Gastrocnemius medialis (tissue), 4 donors: ENCODE results near the gene SPIB. TPM values are rescaled to one million over a fixed set of nuclear protein-coding genes. Genes with fewer than 3 reads are reported as not detected.

ENCODE experiments used
- ATAC-seq, 2 donors: fragments of 150-250 bp; one replicate each; pipeline ENCODE4 v1.9.1; 2016
- DNase-seq, 2 donors: peaks; one replicate each; pipeline ENCODE4 v3.0.0-alpha.2; 2019
- H3K27ac ChIP-seq, 4 donors: fragments of 200-600 bp; sonication (generic); 1 replicate in 1 of 4; 2 replicates in 3 of 4; pipeline ENCODE4 v1.5.1; 2016 to 2018; ENCODE audit warnings: mild to moderate bottlenecking in 2 of 4, moderate library complexity in 1 of 4
- H3K27me3 ChIP-seq, 3 donors: fragments of 200-600 bp; sonication (generic) in 2 of 3; 1 replicate in 1 of 3; 2 replicates in 2 of 3; pipeline versions ENCODE4 v1.5.1 to v1.6.0; 2016 to 2019; ENCODE audit warnings: mild to moderate bottlenecking in 1 of 3, moderate library complexity in 1 of 3
- H3K36me3 ChIP-seq, 2 donors: fragments of 200-600 bp; sonication (generic) in 1 of 2; one replicate each; pipeline ENCODE4 v1.5.1; 2017 to 2018
- H3K4me1 ChIP-seq, 2 donors: fragments of 200-600 bp; sonication (generic) in 1 of 2; one replicate each; pipeline ENCODE4 v1.5.1; 2016 to 2017; ENCODE audit warnings: mild to moderate bottlenecking in 2 of 2
- H3K4me3 ChIP-seq, 4 donors: fragments of 200-600 bp; sonication (generic) in 3 of 4; 1 replicate in 1 of 4; 2 replicates in 3 of 4; pipeline ENCODE4 v1.5.1; 2016 to 2019; ENCODE audit warnings: mild to moderate bottlenecking in 2 of 4
- H3K9me3 ChIP-seq, 3 donors: fragments of 200-600 bp; sonication (generic) in 2 of 3; 1 replicate in 1 of 3; 2 replicates in 2 of 3; pipeline ENCODE4 v1.5.1; 2016 to 2019
- CTCF ChIP-seq, 5 experiments: fragments of 450-650 bp in 3 of 5; fragments of 200-600 bp in 2 of 5; sonication (generic) in 2 of 5; IDR thresholded peaks in 4 of 5; conservative IDR thresholded peaks in 1 of 5; 1 replicate in 4 of 5; 2 replicates in 1 of 5; pipeline ENCODE4 v1.5.1; 2016 to 2019; ENCODE audit warnings: antibody characterized with exemption in 5 of 5, mild to moderate bottlenecking in 3 of 5, moderate library complexity in 3 of 5
- POLR2A ChIP-seq, 2 donors: fragments of 450-650 bp; IDR thresholded peaks; one replicate each; pipeline ENCODE4 v1.6.1; 2017; ENCODE audit warnings: antibody characterized with exemption in 2 of 2, mild to moderate bottlenecking in 2 of 2, moderate library complexity in 2 of 2
- in situ Hi-C, 4 donors: fragments of 200-750 bp; cut with MboI; loops; one replicate each; pipeline versions ENCODE4 v1.15.0 to v1.8.0; 2017; ENCODE audit warnings: low sequenced_read_pairs in 4 of 4
- intact Hi-C: fragments of 100-400 bp; cut with DNase I; formaldehyde crosslinking; loops from one replicate; pipeline ENCODE4 v1.15.1; 2023; ENCODE audit warnings: low total_unique reads
- total RNA-seq, 4 donors: library from RNA; depleted of rRNA; stranded (reverse); fragments of >200 nt; gene quantifications; one replicate each; pipeline versions ENCODE4 v1.1.0 to v1.2.3, GENCODE V29; 2016

The SPIB gene
- total RNA-seq, 4 donors from 2014 or later = 0.15 TPM; not detected in 3

- in situ Hi-C loops = loop anchor here in 1 of 4 donors (25.0 kb wide), 1 partner anchor 89 kb away; the partner anchor contains the start of gene NAPSA
- Histone ChIP-seq H3K27me3 (no peaks in the 10 kb centered on the region), H3K9me3 (no peaks in the 10 kb centered on the region), H3K27ac (peak overlapping the region in 1 of 4 donors; percentile 34), H3K4me1 (no peaks in the 10 kb centered on the region), H3K4me3 (no peak overlapping the region), H3K36me3 (no peaks in the 10 kb centered on the region)
- TF ChIP-seq CTCF (IDR thresholded peaks at IDR 0.05 in 4 of 5, conservative IDR thresholded peaks at IDR 0.05 in 1 of 5) = no peak
- no peak for TF ChIP-seq POLR2A (IDR thresholded peaks at IDR 0.05)
- intact Hi-C loops = no loop called here
- ATAC-seq = no peak
- no peak for DNase-seq
Measured at GRCh38 chr19:50451223-50451534, 32.4 kb downstream of the SPIB start.

- H3K9me3 ChIP-seq = no peaks in the 10 kb centered on the region
- H3K4me3 ChIP-seq = no peak overlapping the region
- H3K36me3 ChIP-seq = no peaks in the 10 kb centered on the region
- no peak for ATAC-seq
- TF ChIP-seq CTCF (IDR thresholded peaks at IDR 0.05 in 4 of 5, conservative IDR thresholded peaks at IDR 0.05 in 1 of 5) (no peak), POLR2A (IDR thresholded peaks at IDR 0.05) (no peak)
- intact Hi-C loops (no loop called here), in situ Hi-C loops (loop anchor here in 1 of 4 donors (25.0 kb wide), 1 partner anchor 91 kb away; the partner anchor contains the start of gene NAPSA)
- H3K27ac ChIP-seq = no peak overlapping the region
- DNase-seq = no peak
- peaks cover under 1 to 6% (median 1%) of the 10 kb centered on the region in 3 donors for H3K27me3 ChIP-seq
- no peaks in the 10 kb centered on the region for H3K4me1 ChIP-seq
Measured at GRCh38 chr19:50453243-50453642, 34.5 kb downstream of the SPIB start.

DNA sequence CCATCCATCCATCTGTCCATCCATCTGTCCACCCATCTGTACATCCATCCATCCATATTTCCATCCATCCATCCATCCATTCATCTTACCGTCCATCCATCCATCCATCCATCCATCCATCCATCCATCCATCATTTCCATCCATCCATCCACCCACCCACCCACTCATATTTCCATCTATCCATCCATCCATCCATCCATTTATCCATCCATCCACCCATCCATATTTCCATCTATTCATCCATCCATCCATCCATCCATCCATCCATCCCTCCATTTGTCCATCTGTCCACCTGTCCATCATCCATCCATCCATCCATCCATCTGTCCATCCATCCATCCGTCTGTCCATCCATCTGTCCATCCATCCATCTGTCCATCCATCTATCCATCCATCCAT, 37.3 kb downstream of the SPIB start:
- intact Hi-C loops = no loop called here
- H3K27me3 ChIP-seq = peaks cover 7 to 9% (median 9%) of the 10 kb centered on the region in 3 donors
- in situ Hi-C loops = loop anchor here in 1 of 4 donors (25.0 kb wide), 1 partner anchor 94 kb away; the partner anchor contains the start of gene NAPSA

GRCh38 chr19:50457300-50457699, 38.6 kb downstream of the SPIB start:
- ATAC-seq (no peak), DNase-seq (no peak)
- Histone ChIP-seq H3K36me3 (no peaks in the 10 kb centered on the region), H3K4me3 (no peak overlapping the region), H3K27me3 (peaks cover 7 to 9% (median 9%) of the 10 kb centered on the region in 3 donors), H3K27ac (peak overlapping the region in 1 of 4 donors; percentile 18), H3K9me3 (no peaks in the 10 kb centered on the region), H3K4me1 (no peaks in the 10 kb centered on the region)
- TF ChIP-seq CTCF (IDR thresholded peaks at IDR 0.05 in 4 of 5, conservative IDR thresholded peaks at IDR 0.05 in 1 of 5) (no peak), POLR2A (IDR thresholded peaks at IDR 0.05) (no peak)
- intact Hi-C loops (no loop called here), in situ Hi-C loops (loop anchor here in 1 of 4 donors (25.0 kb wide), 1 partner anchor 95 kb away; the partner anchor contains the start of gene NAPSA)

More for the DNA sequence above, 37.3 kb downstream of the SPIB start:
- H3K4me3 ChIP-seq = no peak overlapping the region
- TF ChIP-seq CTCF (IDR thresholded peaks at IDR 0.05 in 4 of 5, conservative IDR thresholded peaks at IDR 0.05 in 1 of 5) (no peak), POLR2A (IDR thresholded peaks at IDR 0.05) (no peak)
- ATAC-seq (no peak), DNase-seq (no peak)
- no peak overlapping the region for H3K27ac ChIP-seq
- no peaks in the 10 kb centered on the region for H3K4me1 ChIP-seq
- no peaks in the 10 kb centered on the region for H3K36me3 ChIP-seq
- H3K9me3 ChIP-seq = no peaks in the 10 kb centered on the region
